Progenitor cell of endocrine pancreas (in vitro differentiated cells): Measurements from ENCODE around the gene DNAAF2. TPM values are rescaled to one million over a fixed set of nuclear protein-coding genes. Genes with fewer than 3 reads are reported as not detected.
"Not testable (repeated sequence)": the region's sequence is repeated elsewhere in the genome, so short reads cannot be mapped to it uniquely, and the experiment has no call there.

Experiments used
- DNase-seq: peaks from one replicate; pipeline ENCODE4 v3.0.0; 2021; ENCODE audit warnings: low spot score; ENCODE audit not compliant: unreplicated experiment
- H3K27ac Mint-ChIP-seq: 2 replicates; pipeline ENCODE4 v1.8.0; 2021; ENCODE audit warnings: mild to moderate bottlenecking, moderate library complexity, mixed read lengths
- H3K27me3 Mint-ChIP-seq: 2 replicates; pipeline ENCODE4 v1.8.0; 2021; ENCODE audit warnings: mixed read lengths
- H3K36me3 Mint-ChIP-seq: 2 replicates; pipeline ENCODE4 v1.8.0; 2022; ENCODE audit warnings: mixed read lengths; ENCODE audit not compliant: insufficient read depth
- H3K4me1 Mint-ChIP-seq: 2 replicates; pipeline ENCODE4 v1.8.0; 2021; ENCODE audit warnings: low read depth, mixed read lengths
- H3K4me3 Mint-ChIP-seq: 2 replicates; pipeline ENCODE4 v1.8.0; 2021; ENCODE audit warnings: low read depth, mild to moderate bottlenecking, moderate library complexity, mixed read lengths
- H3K9me3 Mint-ChIP-seq: 2 replicates; pipeline ENCODE4 v1.8.0; 2021; ENCODE audit warnings: low read depth, mixed read lengths
- CTCF ChIP-seq: fragments of 200-600 bp; sonication (generic); IDR thresholded peaks from one replicate; pipeline ENCODE4 v1.5.0; 2021; ENCODE audit warnings: antibody characterized with exemption, mild to moderate bottlenecking; ENCODE audit not compliant: unreplicated experiment
- total RNA-seq: library from RNA; stranded (reverse); gene quantifications from 2 replicates; pipeline ENCODE4 v1.2.1, GENCODE V29; 2021

DNAAF2 gene
- total RNA-seq, 1 donor from 2014 or later: 20.5 TPM

- peak within 1 kb of the TSS; percentile 100 for H3K27ac Mint-ChIP-seq
- peak; percentile 98 for DNase-seq
- peaks cover 25% of the 10 kb centered on the region for H3K36me3 Mint-ChIP-seq
- H3K9me3 Mint-ChIP-seq: no peaks in the 10 kb centered on the region
- H3K4me3 Mint-ChIP-seq: peak within 1 kb of the TSS; percentile 94
- no peak for TF ChIP-seq CTCF
- H3K4me1 Mint-ChIP-seq: peaks cover 20% of the 10 kb centered on the region
- no peaks in the 10 kb centered on the region for H3K27me3 Mint-ChIP-seq
These were observed 49.0 kb downstream of the DNAAF2 start, which contains the start of gene RPS29 for GRCh38 chr14:49585803-49586672. TSS of gene RPS29 (minus strand) at chr14:49586380. CDS start at chr14:49586346, 34 bp downstream.

GRCh38 chr14:49584981-49585640, 49.9 kb downstream of the DNAAF2 start:
- Mint-ChIP-seq H3K4me3 (peak overlapping the region; percentile 94), H3K36me3 (peaks cover 25% of the 10 kb centered on the region), H3K27ac (peak overlapping the region; percentile 100), H3K4me1 (peaks cover 20% of the 10 kb centered on the region)
- H3K9me3 Mint-ChIP-seq, DNase-seq, H3K27me3 Mint-ChIP-seq: not testable (repeated sequence)

GRCh38 chr14:49584058-49584457, 51.0 kb downstream of the DNAAF2 start:
- DNase-seq: no peak
- H3K27ac Mint-ChIP-seq: peak overlapping the region; percentile 100
- peak overlapping the region; percentile 94 for H3K4me3 Mint-ChIP-seq
- no peak for TF ChIP-seq CTCF
- peaks cover 20% of the 10 kb centered on the region for H3K4me1 Mint-ChIP-seq
- no peaks in the 10 kb centered on the region for H3K9me3 Mint-ChIP-seq
- peaks cover 25% of the 10 kb centered on the region for H3K36me3 Mint-ChIP-seq
- no peaks in the 10 kb centered on the region for H3K27me3 Mint-ChIP-seq

- Mint-ChIP-seq H3K4me1 (peaks cover 20% of the 10 kb centered on the region), H3K4me3 (peak overlapping the region; percentile 94), H3K27ac (peak overlapping the region; percentile 100), H3K9me3 (no peaks in the 10 kb centered on the region), H3K27me3 (no peaks in the 10 kb centered on the region), H3K36me3 (peaks cover 25% of the 10 kb centered on the region)
- TF ChIP-seq CTCF: no peak
- DNase-seq: no peak
These were observed 51.4 kb downstream of the DNAAF2 start for GRCh38 chr14:49583629-49584028.

- no peak for DNase-seq
- peak overlapping the region; percentile 76 for H3K27ac Mint-ChIP-seq
- peaks cover 30% of the 10 kb centered on the region for H3K36me3 Mint-ChIP-seq
- no peak overlapping the region for H3K4me3 Mint-ChIP-seq
- H3K4me1 Mint-ChIP-seq: peaks cover 20% of the 10 kb centered on the region
- no peaks in the 10 kb centered on the region for H3K27me3 Mint-ChIP-seq
- no peaks in the 10 kb centered on the region for H3K9me3 Mint-ChIP-seq
- no peak for TF ChIP-seq CTCF
These were observed 52.7 kb downstream of the DNAAF2 start for GRCh38 chr14:49582113-49582977.
